Activated CD4-positive, alpha-beta T cell treated with anti-CD3 and anti-CD28 coated beads for 36 hours (primary cell): ENCODE data around the gene SH3GL1. TPM values are rescaled to one million over a fixed set of nuclear protein-coding genes. Genes with fewer than 3 reads are reported as not detected.

Source experiments
- ATAC-seq: fragments of 200-7000 bp; cut with Tn5 transposase; one replicate; pipeline ENCODE4 v1.10.0; 2021; ENCODE audit warnings: mild to moderate bottlenecking, moderate library complexity
- CTCF ChIA-PET: fragments of 350-600 bp; sonication (Branson Sonifier 250); formaldehyde crosslinking; loops from one replicate; lab custom pipeline; 2021; ENCODE audit warnings: antibody characterized with exemption; lab: Charles Lee
- POLR2A ChIA-PET: fragments of 350-600 bp; sonication (Branson Sonifier 250); formaldehyde crosslinking; loops from one replicate; lab custom pipeline; 2021; ENCODE audit warnings: antibody characterized with exemption, inconsistent platforms; lab: Charles Lee
- DNase-seq: peaks from one replicate; pipeline ENCODE4 v3.0.0-alpha.2; 2020
- H3K27ac Mint-ChIP-seq: one replicate; pipeline ENCODE4 v1.8.0; 2021; ENCODE audit warnings: mixed read lengths
- H3K27me3 Mint-ChIP-seq: one replicate; pipeline ENCODE4 v1.8.0; 2021; ENCODE audit warnings: mixed read lengths
- H3K36me3 Mint-ChIP-seq: one replicate; pipeline ENCODE4 v1.8.0; 2021; ENCODE audit warnings: low read depth, mixed read lengths
- H3K4me1 Mint-ChIP-seq: one replicate; pipeline ENCODE4 v1.8.0; 2021; ENCODE audit warnings: mixed read lengths
- H3K4me3 Mint-ChIP-seq: one replicate; pipeline ENCODE4 v1.8.0; 2021; ENCODE audit warnings: mild to moderate bottlenecking, moderate library complexity, mixed read lengths
- H3K9me3 Mint-ChIP-seq: one replicate; pipeline ENCODE4 v1.8.0; 2021; ENCODE audit warnings: low read depth, mixed read lengths
- intact Hi-C, 2 experiments: fragments of 100-400 bp; cut with DNase I in 1 of 2; cut with micrococcal nuclease in 1 of 2; formaldehyde crosslinking; loops; one replicate each; pipeline versions ENCODE4 v1.14.2 to v1.15.1; 2022 to 2024; cut with DNase I, micrococcal nuclease
- total RNA-seq, 2 experiments: library from RNA; stranded (reverse); gene quantifications; one replicate each; pipeline ENCODE4 v1.2.3, GENCODE V29; 2021

The SH3GL1 gene
- total RNA-seq, 2 experiments from 2014 or later, result 42.0 to 46.8 TPM

DNA sequence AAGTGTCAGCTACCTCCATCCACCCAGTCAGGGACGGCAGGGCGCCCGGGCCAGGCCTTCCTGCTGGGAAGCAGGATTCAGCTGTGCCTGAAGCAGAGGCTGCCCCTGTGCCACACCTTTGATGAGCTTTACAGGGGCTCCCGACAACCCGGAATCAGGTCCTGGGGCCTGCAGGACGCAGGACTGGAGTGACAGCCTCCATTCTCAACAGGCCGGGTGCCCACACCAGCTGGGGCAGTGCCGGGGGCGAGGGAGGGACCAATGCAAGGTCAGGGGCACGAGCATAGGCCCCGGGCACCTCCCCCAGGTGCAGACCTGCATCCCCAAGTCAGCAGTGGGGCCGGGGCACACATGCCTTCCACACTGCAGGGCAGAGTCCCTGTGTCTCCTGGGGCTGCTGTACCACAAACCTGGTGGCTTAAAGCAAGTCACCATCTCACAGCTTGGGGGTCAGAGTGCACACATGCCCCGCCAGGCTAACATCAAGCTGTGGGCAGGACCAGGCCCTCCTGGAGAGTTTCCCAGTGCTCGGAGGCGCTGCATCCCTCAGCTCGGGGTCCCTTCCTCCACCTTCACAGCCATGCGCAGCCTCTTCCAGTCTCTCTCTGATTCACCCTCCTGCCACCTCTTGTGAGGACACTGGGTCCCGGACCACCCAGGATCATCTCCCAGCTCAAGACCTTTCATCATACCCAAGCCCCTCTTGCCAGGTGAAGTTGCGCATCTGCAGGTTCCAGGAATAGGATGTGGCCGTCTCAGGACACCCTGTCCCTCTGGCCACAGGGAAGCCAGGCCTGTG, 43.8 kb upstream of the SH3GL1 start:
- no peaks in the 10 kb centered on the region for H3K9me3 Mint-ChIP-seq
- no peak for ATAC-seq
- H3K27me3 Mint-ChIP-seq, result no peaks in the 10 kb centered on the region
- H3K27ac Mint-ChIP-seq, result no peak overlapping the region
- no peaks in the 10 kb centered on the region for H3K4me1 Mint-ChIP-seq
- ChIA-PET POLR2A (interaction anchor here (0.8 to 1.4 kb wide), 2 partner anchors 10 to 27 kb away, joined by 3 to 4 read pairs; no protein-coding TSS in a partner anchor), CTCF (no interaction called here)
- no peak for DNase-seq
- H3K36me3 Mint-ChIP-seq, result peaks cover 27% of the 10 kb centered on the region
- no peak overlapping the region for H3K4me3 Mint-ChIP-seq
- intact Hi-C loops, result no loop called here

GRCh38 chr19:4443188-4443587, 42.8 kb upstream of the SH3GL1 start:
- no peak overlapping the region for H3K4me3 Mint-ChIP-seq
- H3K4me1 Mint-ChIP-seq, result no peaks in the 10 kb centered on the region
- intact Hi-C loops, result no loop called here
- DNase-seq (no peak), ATAC-seq (no peak)
- peaks cover 24% of the 10 kb centered on the region for H3K36me3 Mint-ChIP-seq
- no peaks in the 10 kb centered on the region for H3K9me3 Mint-ChIP-seq
- POLR2A ChIA-PET, result interaction anchor here (0.6 to 0.9 kb wide), 2 partner anchors 14 to 43 kb away, joined by 3 to 4 read pairs; no protein-coding TSS in a partner anchor
- CTCF ChIA-PET, result no interaction called here
- H3K27ac Mint-ChIP-seq, result no peak overlapping the region
- H3K27me3 Mint-ChIP-seq, result no peaks in the 10 kb centered on the region

DNA sequence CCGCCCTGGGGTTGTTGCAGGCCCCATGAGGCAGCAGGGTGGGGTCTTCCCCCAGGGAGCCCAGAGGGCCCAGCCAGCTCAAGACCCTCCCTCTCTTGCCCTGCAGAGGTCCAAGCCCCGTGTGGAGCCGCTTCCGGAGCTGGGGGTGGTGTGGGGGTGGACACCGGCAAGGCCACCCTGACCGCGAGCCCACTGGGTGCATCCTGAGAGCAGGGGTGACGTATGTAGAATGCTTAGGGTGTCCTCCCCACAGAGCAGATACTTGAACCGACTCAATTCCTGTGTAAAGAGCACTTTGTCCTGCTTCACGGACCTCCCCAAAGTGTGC, 42.4 kb upstream of the SH3GL1 start:
- Mint-ChIP-seq H3K9me3 (no peaks in the 10 kb centered on the region), H3K4me3 (no peak overlapping the region), H3K27ac (no peak overlapping the region), H3K4me1 (no peaks in the 10 kb centered on the region), H3K36me3 (peaks cover 28% of the 10 kb centered on the region), H3K27me3 (no peaks in the 10 kb centered on the region)
- no peak for ATAC-seq
- POLR2A ChIA-PET, result interaction anchor here (0.9 kb wide), 1 partner anchor 14 kb away, joined by 3 read pairs; no protein-coding TSS in a partner anchor
- intact Hi-C loops, result no loop called here
- DNase-seq, result no peak
- CTCF ChIA-PET, result no interaction called here

GRCh38 chr19:4441994-4442818, 41.9 kb upstream of the SH3GL1 start:
- DNase-seq, result no peak
- Mint-ChIP-seq H3K4me1 (no peaks in the 10 kb centered on the region), H3K4me3 (no peak overlapping the region), H3K36me3 (peaks cover 24% of the 10 kb centered on the region), H3K27ac (no peak overlapping the region), H3K9me3 (no peaks in the 10 kb centered on the region), H3K27me3 (no peaks in the 10 kb centered on the region)
- intact Hi-C loops, result no loop called here
- CTCF ChIA-PET, result no interaction called here
- ATAC-seq, result no peak
- POLR2A ChIA-PET, result no interaction called here

DNA sequence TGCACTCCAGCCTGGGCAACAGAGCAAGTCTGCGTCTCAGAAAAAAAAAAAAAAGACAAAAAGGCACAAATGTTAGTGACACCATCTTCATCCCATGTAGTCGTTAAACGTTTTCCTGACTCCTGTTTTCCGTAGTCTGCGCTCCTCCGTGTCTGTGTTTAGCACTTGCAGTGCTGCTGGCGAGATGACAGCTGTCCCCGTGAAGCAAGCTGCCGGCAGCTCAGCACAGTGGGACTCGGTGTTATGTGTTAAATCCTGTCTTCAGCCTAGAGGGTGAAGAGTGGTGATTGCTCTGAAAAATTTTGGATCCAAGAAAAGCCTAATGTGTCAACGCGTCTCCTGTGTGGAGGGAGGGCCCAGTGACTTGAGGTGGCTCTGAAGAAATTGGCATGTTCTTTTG, 38.9 kb upstream of the SH3GL1 start:
- ATAC-seq (no peak), DNase-seq (no peak)
- intact Hi-C loops, result no loop called here
- H3K4me3 Mint-ChIP-seq, result no peak overlapping the region
- ChIA-PET POLR2A (no interaction called here), CTCF (no interaction called here)
- H3K9me3 Mint-ChIP-seq, result no peaks in the 10 kb centered on the region
- no peaks in the 10 kb centered on the region for H3K4me1 Mint-ChIP-seq
- H3K27ac Mint-ChIP-seq, result no peak overlapping the region
- H3K36me3 Mint-ChIP-seq, result peaks cover 28% of the 10 kb centered on the region
- H3K27me3 Mint-ChIP-seq, result no peaks in the 10 kb centered on the region

DNA sequence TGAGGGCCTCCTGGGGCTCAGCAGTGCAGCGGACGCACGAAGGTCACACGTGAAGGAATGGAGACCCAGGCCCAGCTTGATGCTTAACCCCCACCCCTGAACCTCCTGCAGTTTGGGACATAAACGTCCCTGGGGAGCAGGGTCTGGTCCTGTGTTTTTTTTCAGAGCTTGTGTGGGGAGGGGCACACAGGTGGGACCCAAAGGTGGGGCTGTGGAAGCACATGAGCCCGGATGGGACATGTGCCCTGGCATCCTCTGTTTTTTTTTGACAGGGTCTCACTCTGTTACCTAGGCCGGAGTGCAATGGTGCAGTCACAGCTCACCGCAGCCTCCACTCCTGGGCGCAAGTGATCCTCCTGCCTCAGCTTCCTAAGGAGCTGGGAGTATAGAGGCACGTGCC, 36.8 kb upstream of the SH3GL1 start:
- Mint-ChIP-seq H3K27ac (no peak overlapping the region), H3K4me1 (no peaks in the 10 kb centered on the region), H3K9me3 (no peaks in the 10 kb centered on the region), H3K36me3 (peaks cover 31% of the 10 kb centered on the region), H3K27me3 (no peaks in the 10 kb centered on the region), H3K4me3 (no peak overlapping the region)
- DNase-seq, result no peak
- CTCF ChIA-PET, result interaction anchor here (0.6 kb wide), 1 partner anchor 22 kb away, joined by 3 read pairs; no protein-coding TSS in a partner anchor
- ATAC-seq, result no peak
- intact Hi-C loops, result no loop called here
- POLR2A ChIA-PET, result interaction anchor here (0.6 kb wide), 1 partner anchor 11 kb away, joined by 3 read pairs; no protein-coding TSS in a partner anchor

GRCh38 chr19:4436231-4436630, 35.9 kb upstream of the SH3GL1 start:
- ChIA-PET POLR2A (no interaction called here), CTCF (interaction anchor here (0.5 kb wide), 1 partner anchor 362 kb away, joined by 3 read pairs; no protein-coding TSS in a partner anchor)
- Mint-ChIP-seq H3K27me3 (no peaks in the 10 kb centered on the region), H3K27ac (no peak overlapping the region), H3K4me1 (no peaks in the 10 kb centered on the region), H3K36me3 (peaks cover 38% of the 10 kb centered on the region), H3K4me3 (no peak overlapping the region), H3K9me3 (no peaks in the 10 kb centered on the region)
- ATAC-seq, result no peak
- intact Hi-C loops, result no loop called here
- DNase-seq, result no peak

GRCh38 chr19:4434391-4434790, 34.0 kb upstream of the SH3GL1 start:
- no peak for DNase-seq
- Mint-ChIP-seq H3K27ac (no peak overlapping the region), H3K9me3 (no peaks in the 10 kb centered on the region), H3K4me3 (no peak overlapping the region), H3K36me3 (peaks cover 44% of the 10 kb centered on the region), H3K4me1 (no peaks in the 10 kb centered on the region), H3K27me3 (no peaks in the 10 kb centered on the region)
- ChIA-PET CTCF (interaction anchor here (0.7 kb wide), 1 partner anchor 36 kb away, joined by 3 read pairs; no protein-coding TSS in a partner anchor), POLR2A (no interaction called here)
- ATAC-seq, result no peak
- intact Hi-C loops, result no loop called here

GRCh38 chr19:4432918-4433506, 32.7 kb upstream of the SH3GL1 start:
- H3K27ac Mint-ChIP-seq, result no peak overlapping the region
- intact Hi-C loops, result no loop called here
- POLR2A ChIA-PET, result interaction anchor here (0.6 kb wide), 1 partner anchor 918 kb away, joined by 3 read pairs; no protein-coding TSS in a partner anchor
- H3K27me3 Mint-ChIP-seq, result no peaks in the 10 kb centered on the region
- no peak for ATAC-seq
- H3K4me1 Mint-ChIP-seq, result no peaks in the 10 kb centered on the region
- H3K4me3 Mint-ChIP-seq, result no peak overlapping the region
- CTCF ChIA-PET, result no interaction called here
- no peak for DNase-seq
- H3K36me3 Mint-ChIP-seq, result peaks cover 50% of the 10 kb centered on the region
- no peaks in the 10 kb centered on the region for H3K9me3 Mint-ChIP-seq

DNA sequence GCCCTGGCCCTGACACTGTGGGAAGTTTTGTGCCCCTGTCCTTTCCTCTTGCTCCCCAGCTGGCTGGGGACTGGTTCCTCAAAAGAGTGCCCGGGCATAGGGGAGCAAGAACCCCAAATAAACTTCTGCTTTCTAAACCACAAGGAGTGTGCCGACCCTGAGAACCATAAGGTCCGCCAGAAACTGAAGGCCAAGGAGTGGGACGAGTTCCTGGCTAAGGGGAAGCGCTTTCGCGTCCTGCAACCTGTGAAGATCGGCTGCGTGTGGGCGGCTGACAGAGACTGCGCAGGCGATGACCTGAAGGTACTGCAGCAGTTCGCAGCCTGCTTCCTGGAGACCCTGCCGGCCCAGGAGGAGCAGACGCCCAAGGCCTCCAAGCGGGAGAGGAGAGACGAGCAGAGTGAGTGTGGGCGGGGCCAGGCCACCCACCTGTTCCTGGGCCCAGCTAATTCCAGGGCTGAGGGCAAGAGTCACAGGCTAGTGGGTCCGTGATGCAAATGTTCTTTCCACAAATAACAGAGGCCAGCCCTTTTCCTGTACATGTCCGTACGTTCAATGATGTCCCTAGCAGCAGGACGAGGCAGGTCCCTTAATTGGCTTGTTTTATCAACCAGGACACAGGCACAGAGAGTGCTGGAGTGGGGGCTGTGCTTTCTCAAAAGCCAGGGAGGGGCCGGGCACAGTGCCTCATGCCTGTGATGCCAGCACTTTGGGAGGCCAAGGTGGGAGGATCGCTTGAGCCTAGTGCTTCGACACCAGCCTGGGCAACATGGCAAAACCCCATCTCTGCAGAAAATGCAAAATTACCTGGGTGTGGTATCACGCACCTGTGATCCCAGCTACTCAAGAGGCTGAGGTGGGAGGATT, 31.7 kb upstream of the SH3GL1 start:
- no peaks in the 10 kb centered on the region for H3K27me3 Mint-ChIP-seq
- H3K4me1 Mint-ChIP-seq, result no peaks in the 10 kb centered on the region
- peaks cover 49% of the 10 kb centered on the region for H3K36me3 Mint-ChIP-seq
- intact Hi-C loops, result no loop called here
- no peaks in the 10 kb centered on the region for H3K9me3 Mint-ChIP-seq
- no peak overlapping the region for H3K27ac Mint-ChIP-seq
- no peak overlapping the region for H3K4me3 Mint-ChIP-seq
- CTCF ChIA-PET, result no interaction called here
- ATAC-seq (no peak), DNase-seq (no peak)
- POLR2A ChIA-PET, result interaction anchor here (0.7 kb wide), 1 partner anchor 113 kb away, joined by 5 read pairs; no protein-coding TSS in a partner anchor

- Mint-ChIP-seq H3K36me3 (peaks cover 49% of the 10 kb centered on the region), H3K4me1 (no peaks in the 10 kb centered on the region), H3K4me3 (no peak overlapping the region), H3K27me3 (no peaks in the 10 kb centered on the region), H3K9me3 (no peaks in the 10 kb centered on the region), H3K27ac (no peak overlapping the region)
- intact Hi-C loops, result no loop called here
- no peak for ATAC-seq
- ChIA-PET POLR2A (no interaction called here), CTCF (no interaction called here)
- no peak for DNase-seq
Observed at GRCh38 chr19:4431296-4431695, 30.9 kb upstream of the SH3GL1 start.
